GM18499 (cell line): ENCODE results near the gene CRYGB.

Source experiments
- ATAC-seq: cut with Tn5 transposase; IDR thresholded peaks from one replicate; pipeline ENCODE4 v1.9.1; 2021; ENCODE audit warnings: moderate number of reproducible peaks; ENCODE audit not compliant: insufficient read depth, unreplicated experiment

CRYGB gene, protein sequence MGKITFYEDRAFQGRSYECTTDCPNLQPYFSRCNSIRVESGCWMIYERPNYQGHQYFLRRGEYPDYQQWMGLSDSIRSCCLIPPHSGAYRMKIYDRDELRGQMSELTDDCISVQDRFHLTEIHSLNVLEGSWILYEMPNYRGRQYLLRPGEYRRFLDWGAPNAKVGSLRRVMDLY

DNA sequence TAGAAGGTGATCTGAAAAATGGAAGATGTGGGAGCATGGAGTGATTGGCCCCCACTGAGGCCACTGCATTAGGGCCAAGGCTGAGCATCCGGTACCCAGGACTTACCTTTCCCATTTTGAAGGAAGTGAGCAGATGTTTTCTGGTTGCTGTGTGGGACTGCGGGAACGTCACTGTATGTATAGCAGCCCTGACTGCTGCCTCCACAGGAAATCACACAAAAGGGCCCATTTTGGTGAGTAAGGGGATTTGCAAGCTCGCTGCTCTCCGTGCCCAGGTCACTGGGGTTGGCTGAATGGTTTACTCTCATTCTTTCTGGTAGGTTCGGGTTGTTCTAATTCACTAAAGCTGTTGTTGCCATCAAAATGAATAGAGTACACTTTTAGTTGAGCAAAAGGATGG lies at the start of gene CRYGB:
CRYGB (minus strand) TSS at position 153 of the 400 bp plus-strand sequence; CDS start at position 115, 38 bp downstream.
- no peak for ATAC-seq

DNA sequence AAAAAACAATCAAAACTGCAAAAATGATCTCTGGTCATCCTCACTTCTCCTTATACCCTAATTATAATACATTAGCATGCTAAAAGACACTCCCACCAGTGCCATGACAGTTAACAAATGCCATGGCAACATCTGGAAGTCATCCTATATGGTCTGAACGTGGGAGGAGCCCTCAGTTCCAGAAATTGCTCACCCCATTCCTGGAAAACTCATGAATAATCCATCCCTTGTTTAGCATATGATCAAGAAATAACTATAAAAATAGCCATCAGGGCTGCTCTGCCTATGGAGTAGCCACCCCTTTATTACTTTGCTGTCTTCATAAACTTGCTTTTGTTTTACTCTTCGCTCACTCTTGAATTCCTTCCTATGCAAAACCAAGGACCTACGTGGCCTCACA lies 49.6 kb upstream of the CRYGB start:
- ATAC-seq: no peak

DNA sequence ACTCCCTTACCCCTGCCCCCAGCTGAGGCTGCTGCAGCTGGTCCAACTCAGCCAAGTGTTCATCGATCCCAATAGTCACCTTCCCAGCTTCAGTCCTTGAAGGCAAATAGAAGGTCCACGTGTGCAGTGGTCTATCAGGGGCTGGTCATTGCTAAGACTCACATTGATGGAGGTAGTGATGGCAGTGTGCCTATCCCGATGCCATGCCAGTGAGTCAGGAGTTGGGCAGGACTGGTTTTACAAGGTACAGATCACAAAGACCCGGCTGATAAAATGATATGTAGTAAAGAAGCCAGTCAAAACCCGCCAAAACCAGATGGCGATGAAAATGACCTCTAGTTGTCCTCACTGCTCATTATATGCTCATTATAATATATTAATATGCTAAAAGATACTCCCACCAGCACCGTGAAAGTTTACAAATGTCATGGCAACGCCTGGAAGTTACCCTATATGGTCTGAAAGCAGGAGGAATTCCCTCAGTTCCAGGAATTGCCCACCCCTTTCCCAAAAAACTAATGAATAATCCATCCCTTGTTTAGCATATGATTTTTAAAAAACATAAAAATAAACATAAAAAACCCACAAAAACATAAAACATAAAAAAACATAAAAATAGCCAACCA lies 46.8 kb upstream of the CRYGB start:
- ATAC-seq: no peak

DNA sequence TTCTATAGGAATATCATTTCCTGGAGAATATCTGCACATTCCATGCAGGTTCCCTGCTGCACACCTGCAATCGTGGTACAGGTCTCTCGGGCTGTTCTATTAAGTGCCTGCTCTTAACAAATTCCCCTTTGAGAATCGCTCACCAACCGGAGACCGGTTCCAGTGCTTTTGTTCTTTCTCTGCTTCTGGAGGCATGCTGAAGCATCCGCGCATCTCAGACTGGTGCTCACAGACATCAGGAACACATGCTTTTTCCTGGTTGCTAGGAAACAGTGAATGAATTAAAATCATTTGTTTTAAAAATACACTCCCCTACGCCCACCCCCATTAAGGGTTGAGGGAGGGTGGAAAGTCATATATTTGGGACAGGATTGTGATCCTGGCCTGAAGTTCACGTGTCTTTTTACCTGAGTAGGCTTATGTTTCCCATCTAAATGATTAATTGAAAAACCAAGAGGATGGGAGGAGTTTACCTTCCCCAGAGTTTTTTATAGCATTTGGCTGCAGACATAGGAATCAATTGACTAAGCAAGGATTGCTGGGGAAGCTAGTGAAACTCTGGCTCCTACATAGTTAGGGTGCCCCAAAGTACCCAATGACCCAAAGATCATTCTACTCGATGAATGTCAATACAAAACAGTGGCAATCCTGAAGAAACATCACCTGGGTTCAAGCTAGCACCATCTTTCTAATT lies 44.0 kb upstream of the CRYGB start, which contains the start of gene C2orf80:
C2orf80 (minus strand) TSS at position 221 of the 694 bp plus-strand sequence. CDS start 3,044 bp downstream, outside the sequence.
- ATAC-seq: no peak

DNA sequence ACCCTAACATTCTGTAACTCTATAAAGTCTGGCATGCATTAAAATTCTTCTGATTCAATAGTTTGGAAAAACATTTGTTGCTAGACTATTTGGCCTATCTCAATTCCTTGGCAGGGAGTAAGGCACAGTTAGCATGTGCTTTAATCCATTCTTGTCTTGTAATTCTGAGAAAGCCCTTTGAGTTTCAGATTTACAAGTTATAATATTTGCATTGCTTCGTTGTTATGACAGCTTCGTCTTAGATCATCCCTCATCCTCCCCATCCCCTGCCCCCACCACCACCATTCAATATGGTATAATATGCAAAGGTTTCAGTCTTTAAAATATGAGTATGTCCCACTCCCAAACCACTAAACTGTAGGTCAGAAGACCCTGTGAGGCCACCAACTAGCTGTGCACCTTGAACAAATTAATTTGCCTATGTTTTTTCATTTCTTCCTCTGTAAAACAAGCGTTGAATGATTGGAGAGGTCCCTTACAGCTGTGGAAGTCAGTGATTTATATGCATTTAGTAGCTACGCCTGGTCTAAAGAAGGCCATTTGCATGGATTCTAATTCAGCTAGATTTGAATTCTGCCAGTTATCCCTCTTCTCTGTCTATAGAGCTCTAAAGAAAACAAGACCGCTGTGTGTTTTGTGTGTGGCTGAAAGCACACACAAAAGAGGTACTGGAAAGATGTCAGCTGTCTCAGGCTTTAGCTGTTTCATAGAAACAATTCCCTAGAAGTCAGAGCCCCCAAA lies 43.3 kb upstream of the CRYGB start:
- ATAC-seq: no peak

DNA sequence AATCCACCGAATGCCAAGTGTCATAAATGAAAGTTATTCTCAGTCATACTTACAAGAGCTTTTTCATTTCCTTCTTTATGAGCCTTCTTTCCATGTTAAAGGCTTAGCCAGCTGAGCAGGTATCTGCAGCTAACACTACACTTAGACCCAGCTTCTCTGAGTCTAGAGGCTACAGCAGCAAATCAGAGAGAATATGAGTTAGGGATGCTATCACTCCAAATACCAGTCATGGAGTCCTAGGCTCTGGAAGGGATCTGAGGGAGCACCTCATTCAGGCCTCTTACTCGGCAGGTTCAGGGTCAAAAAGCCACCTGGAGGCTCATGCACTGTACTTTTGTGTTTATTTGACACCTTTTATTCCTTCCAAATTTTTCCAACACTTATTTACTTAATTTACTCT lies 40.9 kb upstream of the CRYGB start:
- no peak for ATAC-seq

DNA sequence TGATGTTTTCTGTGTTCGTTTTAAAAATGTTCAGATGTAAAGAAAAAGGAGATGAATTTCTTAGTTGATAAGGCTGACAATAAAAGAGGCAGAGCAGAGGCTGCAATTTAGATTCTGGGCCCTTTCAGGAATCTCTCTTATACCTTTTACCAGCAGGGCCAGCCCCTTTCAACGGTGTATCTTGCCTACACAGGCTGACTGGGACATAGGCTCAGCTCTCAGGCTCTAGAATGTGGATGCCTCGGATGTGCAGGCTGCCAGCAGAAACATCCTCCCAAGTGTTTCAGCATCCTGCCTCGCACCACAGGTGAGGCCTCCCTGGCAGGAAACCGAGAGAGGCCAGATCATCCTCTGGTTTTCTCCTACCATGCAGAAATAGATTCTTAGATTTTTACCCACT lies 40.5 kb upstream of the CRYGB start:
- ATAC-seq: no peak

DNA sequence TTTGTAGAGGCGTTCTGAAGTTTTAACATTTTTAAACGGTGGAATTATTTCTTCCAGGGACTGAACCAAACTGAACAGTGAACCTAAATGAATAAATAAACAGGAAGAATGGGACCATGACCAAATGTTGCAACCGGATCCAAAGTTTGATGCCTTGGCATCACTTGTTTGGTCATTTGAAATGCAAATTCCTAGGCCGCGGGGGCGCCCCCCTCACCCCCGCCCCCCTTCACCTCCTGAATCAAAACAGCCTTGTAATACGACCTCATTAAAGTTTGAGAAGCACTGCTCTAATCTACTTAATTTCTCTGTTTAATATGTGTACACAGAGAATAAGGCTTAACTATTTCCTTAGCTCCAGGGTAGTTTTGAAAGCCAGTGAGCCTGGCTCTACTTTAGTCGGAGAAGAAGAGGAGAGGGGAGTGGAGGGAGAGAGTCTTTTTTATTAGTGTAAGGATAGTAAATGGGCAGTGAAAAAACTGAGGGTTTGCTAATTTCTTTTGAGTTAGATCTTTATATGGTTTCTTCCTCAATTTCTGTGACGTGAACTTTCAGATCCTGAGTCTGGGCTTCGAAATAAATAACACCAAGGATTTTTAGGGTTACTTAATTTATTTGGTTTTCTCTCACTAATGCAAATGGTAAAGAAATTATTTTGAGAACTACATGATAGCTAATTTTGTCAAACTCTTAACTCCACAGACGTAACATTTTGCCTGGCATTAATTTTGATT lies 38.2 kb upstream of the CRYGB start:
- no peak for ATAC-seq

DNA sequence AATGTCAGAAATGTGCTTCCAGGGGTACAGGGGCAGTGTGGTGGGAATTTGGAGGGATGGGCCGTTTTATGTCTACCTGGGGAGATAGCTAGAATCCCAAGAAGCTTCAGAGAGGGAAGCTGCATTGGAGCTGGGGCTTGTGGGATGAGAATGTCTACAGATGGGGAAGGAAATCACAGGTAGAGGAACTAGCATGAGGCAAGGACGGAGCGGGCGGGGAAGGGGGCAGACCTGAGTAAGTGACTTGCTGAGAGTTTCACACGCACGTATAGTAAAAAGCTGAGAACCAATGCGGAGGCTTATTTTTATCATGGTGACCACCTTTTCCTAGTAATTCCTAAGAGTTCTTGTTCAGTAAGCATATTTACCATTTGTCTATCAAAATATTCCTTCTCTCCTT lies 37.6 kb upstream of the CRYGB start:
- no peak for ATAC-seq

DNA sequence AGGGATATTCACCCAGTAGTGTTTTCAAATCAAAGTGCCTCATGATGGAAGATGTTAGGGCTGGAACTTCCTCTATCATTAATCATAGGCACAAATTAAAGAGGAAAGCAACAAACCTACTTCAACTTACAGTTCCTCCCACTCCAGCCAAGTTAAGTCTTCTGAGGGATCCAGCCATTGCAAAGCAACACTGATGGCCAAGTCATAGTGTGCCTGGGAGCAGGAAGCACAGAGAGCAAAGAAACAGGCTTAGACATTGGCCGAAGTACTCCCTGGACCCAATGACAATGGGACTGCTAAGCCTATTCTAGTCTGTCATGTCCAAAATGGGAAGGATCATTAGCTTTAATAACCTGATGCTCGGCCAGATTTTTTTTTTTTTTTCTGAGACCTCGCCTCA lies 36.9 kb upstream of the CRYGB start:
- no peak for ATAC-seq

DNA sequence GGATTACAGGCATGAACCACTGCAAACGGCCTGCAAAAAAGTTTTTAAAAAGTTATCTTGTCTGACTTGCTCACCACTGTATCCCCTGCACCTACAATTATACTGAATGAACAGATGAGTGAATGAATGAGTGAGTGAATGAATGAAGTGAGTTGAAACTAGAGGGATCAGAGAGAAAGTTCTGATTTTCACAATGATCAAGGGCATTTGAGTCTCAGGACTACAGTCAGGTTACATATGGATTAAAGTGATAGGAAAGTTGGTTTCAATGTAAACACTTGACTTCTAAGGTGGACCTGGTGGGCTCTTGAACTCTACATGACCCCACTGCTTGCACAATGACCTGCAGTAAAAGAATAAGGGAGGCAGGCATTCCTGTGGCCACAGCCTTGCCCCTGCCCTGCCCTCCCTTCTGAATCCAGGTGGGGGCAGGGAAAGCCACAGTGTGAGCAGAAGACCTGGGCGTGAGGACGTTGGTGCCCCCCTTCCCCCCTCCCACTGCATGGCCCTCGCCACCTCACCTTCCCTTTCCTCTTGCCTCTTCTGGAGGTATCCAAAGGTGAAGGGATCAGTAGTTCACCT lies 33.2 kb upstream of the CRYGB start:
- no peak for ATAC-seq

DNA sequence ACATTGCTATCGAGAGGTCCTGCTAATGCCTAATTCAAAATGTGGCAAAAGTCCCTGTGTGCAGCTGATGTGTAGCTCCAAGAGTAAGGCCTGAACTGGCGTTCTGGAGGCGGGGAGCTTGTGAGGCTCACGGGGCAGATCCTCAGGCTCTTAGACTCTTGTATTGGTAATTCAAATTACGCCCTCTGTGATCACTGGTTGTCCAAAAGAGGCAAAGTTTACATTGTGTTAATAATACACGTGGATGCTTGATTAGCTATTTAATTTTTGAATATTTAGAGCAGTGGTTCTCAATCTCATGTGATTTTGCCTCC lies 29.8 kb upstream of the CRYGB start:
- no peak for ATAC-seq

DNA sequence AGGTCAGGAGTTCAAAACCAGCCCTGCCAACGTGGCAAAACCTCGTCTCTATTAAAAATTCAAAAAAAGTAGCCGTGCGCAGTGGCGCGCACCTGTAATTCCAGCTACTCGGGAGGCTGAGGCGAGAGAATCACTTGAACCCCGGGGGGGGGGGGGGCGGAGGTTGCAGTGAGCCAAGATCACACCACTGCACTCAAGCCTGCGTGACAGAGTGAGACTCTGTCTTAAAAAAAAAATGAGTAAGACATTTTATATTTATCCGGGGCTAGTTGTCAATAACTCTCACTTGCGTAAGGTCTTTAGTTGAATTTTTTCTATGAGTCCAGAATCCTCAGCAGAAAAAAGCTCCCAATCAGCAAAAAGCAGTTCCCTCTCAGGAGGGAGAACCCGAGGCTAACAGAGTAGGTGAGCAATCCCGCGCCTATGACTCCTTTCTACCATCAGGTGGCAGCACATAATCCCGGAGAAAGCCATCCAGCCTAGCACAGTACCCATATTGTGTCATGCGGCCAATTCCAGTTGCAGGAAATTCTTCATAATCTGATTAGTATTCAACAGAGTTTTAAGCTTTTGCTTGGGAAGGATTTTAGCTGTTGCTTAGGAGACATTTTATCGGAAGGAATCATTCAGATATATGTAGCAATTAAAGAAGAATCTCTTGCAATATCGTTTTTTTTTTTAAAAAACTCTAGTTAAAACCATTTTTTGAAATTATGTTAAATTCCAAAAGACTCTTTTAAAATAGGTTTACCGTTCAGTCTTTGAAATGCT lies 29.3 kb upstream of the CRYGB start:
- peak; percentile 98 for ATAC-seq

DNA sequence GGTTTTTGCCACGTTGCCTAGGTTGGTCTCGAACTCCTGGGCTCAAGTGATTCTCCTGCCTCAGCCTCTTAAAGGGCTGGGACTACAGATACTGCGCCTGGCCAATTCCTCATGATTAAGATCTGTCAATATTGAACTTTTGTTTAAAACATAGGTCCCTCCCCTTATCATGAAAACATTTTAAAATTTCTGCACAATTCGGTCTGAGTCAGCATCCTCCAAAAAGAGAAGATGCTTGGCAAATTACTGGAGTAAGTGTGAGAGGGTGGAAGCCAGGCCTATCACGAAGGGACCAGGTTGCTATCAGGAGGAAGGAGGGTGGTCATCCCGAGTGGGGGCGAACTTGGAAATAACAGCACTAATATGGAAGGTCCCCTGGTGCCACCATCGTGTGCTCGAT lies 28.2 kb upstream of the CRYGB start:
- no peak for ATAC-seq

DNA sequence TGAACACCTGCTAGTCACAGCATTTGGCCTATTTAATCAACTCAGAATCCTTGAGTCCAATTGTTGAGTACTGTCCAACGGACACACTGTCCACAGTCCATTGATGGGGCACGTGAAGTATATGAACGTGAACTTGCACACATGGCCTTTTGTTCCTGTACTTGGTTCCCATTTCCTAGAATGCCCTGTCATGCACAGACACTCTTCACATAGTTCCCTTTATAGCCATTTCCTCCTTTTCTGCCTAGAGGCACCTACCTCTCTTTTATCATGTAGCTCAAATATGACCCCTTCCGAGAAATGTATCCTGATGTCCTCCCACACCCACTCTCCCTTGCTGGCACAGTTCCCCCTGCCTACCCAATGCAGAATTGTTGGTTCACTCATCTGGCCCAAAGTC lies 26.2 kb upstream of the CRYGB start:
- ATAC-seq: no peak

DNA sequence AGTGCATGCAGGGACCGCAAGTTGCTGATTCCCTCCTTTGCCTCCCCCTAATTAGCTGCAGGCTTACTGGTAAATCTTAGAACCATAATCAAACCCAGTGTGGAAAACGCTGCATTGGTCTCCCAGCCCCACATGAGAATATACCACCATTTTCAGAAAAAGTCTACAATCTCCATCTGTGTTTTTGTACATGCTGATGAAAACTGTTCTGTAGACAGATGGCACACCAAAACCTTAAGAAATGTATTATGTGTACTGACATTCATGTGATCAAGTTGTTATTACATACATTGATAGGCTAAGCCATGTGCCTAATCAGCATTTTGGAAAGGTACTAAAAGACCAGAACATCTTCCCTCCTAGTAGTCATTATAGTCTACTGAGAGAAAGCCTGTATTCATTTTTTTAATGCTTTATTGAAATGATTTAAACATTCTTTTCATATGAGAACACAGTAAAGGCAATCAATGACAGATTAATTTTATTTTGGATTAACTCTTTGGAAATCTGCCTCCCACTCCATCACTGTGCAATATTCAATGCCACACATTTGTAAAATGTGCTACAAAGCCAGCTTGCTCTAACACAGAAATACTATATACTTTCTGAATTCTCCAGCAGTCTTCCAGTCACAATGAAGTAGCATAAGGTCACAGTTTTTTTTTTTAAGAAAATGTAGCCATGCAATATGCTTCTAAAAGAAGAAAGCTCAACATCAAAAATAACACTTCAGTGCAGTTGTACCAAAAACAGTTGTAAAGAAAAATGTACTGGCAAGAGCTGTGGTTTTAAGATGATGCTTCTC lies 19.2 kb upstream of the CRYGB start:
- no peak for ATAC-seq

DNA sequence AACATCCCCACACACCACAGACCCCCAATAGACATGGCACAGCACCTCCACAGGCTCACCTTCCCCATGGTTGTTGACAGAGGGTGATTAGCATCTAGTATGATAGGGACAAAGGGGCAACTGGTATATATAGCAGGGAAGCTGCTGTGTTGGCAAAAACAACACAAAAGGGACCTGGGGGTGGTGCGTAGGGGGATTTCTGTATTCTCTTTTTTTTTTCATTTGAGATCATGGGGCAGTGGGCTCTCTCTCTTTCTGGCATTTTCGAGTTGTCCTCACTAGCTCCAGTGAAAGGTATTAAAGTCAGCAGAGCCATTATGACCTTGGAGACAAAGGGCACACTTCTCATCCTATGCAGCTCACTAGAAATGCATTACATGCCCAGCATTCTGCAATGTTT lies 17.5 kb upstream of the CRYGB start, which contains the start of gene CRYGA:
CRYGA (minus strand) TSS at position 101 of the 400 bp plus-strand sequence; CDS start at position 68, 33 bp downstream.
- ATAC-seq: no peak

DNA sequence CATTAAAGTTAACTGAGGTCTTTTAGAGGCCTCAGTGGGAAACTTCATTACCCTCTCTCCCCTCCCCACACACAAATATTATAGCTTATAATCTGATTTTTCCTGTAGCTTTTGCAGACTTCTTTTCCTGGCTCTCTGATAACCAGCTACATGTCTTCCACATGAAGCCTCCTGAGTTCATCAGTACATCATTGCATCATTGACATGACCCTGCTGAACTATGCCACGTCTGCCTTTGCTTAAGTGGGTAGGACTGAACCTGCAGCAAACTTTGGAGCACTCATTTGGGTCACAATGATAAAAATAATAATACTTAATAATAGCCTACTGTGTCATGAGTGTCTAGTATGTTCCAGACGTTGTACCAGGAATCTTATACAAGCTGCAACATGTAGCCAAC lies 10.5 kb upstream of the CRYGB start:
- ATAC-seq: no peak

DNA sequence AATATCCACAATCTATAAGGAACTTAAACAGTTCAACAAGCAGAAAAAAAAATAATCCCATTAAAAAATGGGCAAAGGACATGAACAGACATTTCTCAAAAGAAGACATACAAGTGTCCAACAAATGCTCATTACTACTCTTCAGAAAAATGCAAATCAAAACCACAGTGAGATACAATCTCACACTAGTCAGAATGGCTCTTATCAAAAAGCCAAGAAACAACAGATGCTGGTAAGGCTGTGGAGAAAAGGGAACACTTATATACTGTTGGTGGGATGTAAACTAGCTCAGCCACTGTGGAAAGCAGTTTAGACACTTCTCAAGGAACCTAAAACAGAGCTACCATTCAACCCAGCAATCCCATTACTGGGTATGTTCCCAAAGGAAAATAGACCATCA lies 7.2 kb upstream of the CRYGB start:
- no peak for ATAC-seq
